ENCODE data around the gene GALNT12. TPM values are rescaled to one million over a fixed set of nuclear protein-coding genes. Genes with fewer than 3 reads are reported as not detected.
A peak's percentile ranks its signal among the peaks of the same experiment; 100 is the strongest.

The GALNT12 gene
- polyA plus RNA-seq, 1 donor (not counting 4 experiments of a cell fraction or from before 2014, with no cell fraction given): 1.8 TPM

- no peaks in the 10 kb centered on the region for H3K9me3 ChIP-seq (ENCODE audit: control insufficient read depth, low read depth, low read length)
- dilution Hi-C loops (cut with MboI; ENCODE audit: extremely low pct_ligation_motif_present, low sequenced_read_pairs): no loop called here
- DNase-seq (ENCODE audit: low read depth, low spot score) (no peak), FAIRE-seq (no peak)
- H3K4me1 ChIP-seq (ENCODE audit: control insufficient read depth, extremely low read depth, insufficient read depth, low read length): peaks cover 34% of the 10 kb centered on the region
- peaks cover 22% of the 10 kb centered on the region for H3K79me2 ChIP-seq (ENCODE audit: control insufficient read depth, insufficient read depth, low read length)
- H3K9me1 ChIP-seq (ENCODE audit: control insufficient read depth, extremely low read depth, insufficient read depth, low read length): no peaks in the 10 kb centered on the region
- H3K27ac ChIP-seq (ENCODE audit: control insufficient read depth, insufficient read depth, low read length): peak overlapping the region; percentile 77
- H3K9ac ChIP-seq (ENCODE audit: control insufficient read depth, extremely low read depth, insufficient read depth, low read length): peak overlapping the region; percentile 46
- H3K36me3 ChIP-seq (ENCODE audit: control insufficient read depth in 2 of 2, extremely low read depth in 1 of 2, insufficient read depth in 2 of 2, low read length in 2 of 2): peaks cover 1 to 17% of the 10 kb centered on the region in 2 experiments
- no peak overlapping the region for H2AFZ ChIP-seq (ENCODE audit: control insufficient read depth, low read length)
- TF ChIP-seq CTCF (optimal IDR thresholded peaks at IDR 0.05 in 1 of 3, IDR thresholded peaks at IDR 0.05 in 1 of 3, conservative IDR thresholded peaks at IDR 0.05 in 1 of 3; ENCODE audit: extremely low read depth in 1 of 3, insufficient read depth in 2 of 3, low read length in 3 of 3) (no peak), EZH2 (IDR thresholded peaks at IDR 0.05; ENCODE audit: low read length) (no peak)
- H4K20me1 ChIP-seq (ENCODE audit: control insufficient read depth, extremely low read depth, insufficient read depth, low read length): no peaks in the 10 kb centered on the region
- peak overlapping the region; percentile 67 for H3K4me2 ChIP-seq (ENCODE audit: control insufficient read depth, extremely low read depth, insufficient read depth, low read depth, low read length)
- H3K27me3 ChIP-seq (ENCODE audit: control insufficient read depth, extremely low read depth, insufficient read depth, low read length): no peaks in the 10 kb centered on the region
- no peak overlapping the region for H3K4me3 ChIP-seq (ENCODE audit: control insufficient read depth in 2 of 3, extremely low read depth in 1 of 3, insufficient read depth in 2 of 3, low read depth in 1 of 3, low read length in 3 of 3)
Measured at GRCh38 chr9:98790134-98790841, 17.2 kb upstream of the GALNT12 start.

DNA sequence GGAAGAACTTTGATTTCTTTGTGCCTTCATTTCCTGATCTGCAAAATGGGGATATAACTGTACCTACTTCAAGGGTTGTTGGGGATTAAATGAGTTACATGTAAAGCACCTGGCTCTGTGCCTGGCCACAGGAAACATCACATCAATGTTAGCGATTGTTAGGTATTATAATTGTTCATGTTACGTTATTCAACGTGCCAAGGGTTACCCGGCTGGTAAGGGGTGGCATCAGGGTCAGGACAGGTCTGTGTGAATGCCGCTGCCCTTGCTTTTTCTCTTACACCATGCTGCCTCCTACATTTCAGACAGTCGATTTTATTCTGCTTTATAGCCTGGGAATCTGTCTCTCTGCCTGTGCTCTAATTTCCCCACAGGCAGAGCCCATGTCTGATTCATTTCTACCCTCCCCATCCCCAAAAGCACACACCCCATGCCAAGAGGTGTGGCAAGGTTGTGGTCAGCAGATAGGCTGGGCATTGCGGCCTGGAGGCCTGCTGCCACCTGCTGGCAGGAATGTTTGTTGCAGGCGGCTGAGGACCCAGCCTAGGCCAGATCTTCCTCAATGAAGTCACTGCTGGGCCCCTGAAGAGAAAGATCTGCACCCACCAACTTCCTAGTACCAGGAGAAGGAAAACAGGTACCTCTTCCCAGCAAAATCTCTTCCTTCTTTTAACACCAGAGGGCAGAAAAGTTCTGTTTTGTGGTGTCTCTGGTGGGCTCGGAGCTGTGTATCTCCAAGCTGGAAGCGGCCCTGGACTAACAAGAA, 16.4 kb upstream of the GALNT12 start:
- no peaks in the 10 kb centered on the region for H3K9me3 ChIP-seq (ENCODE audit: control insufficient read depth, low read depth, low read length)
- DNase-seq (ENCODE audit: low read depth, low spot score) (peak; percentile 90), FAIRE-seq (peak; percentile 96)
- peaks cover 1 to 14% of the 10 kb centered on the region in 2 experiments for H3K36me3 ChIP-seq (ENCODE audit: control insufficient read depth in 2 of 2, extremely low read depth in 1 of 2, insufficient read depth in 2 of 2, low read length in 2 of 2)
- H3K9me1 ChIP-seq (ENCODE audit: control insufficient read depth, extremely low read depth, insufficient read depth, low read length): no peaks in the 10 kb centered on the region
- no peak overlapping the region for H3K4me3 ChIP-seq (ENCODE audit: control insufficient read depth in 2 of 3, extremely low read depth in 1 of 3, insufficient read depth in 2 of 3, low read depth in 1 of 3, low read length in 3 of 3)
- dilution Hi-C loops (cut with MboI; ENCODE audit: extremely low pct_ligation_motif_present, low sequenced_read_pairs): no loop called here
- peak overlapping the region; percentile 46 for H3K9ac ChIP-seq (ENCODE audit: control insufficient read depth, extremely low read depth, insufficient read depth, low read length)
- no peak overlapping the region for H2AFZ ChIP-seq (ENCODE audit: control insufficient read depth, low read length)
- TF ChIP-seq EZH2 (IDR thresholded peaks at IDR 0.05; ENCODE audit: low read length) (no peak), CTCF (optimal IDR thresholded peaks at IDR 0.05 in 1 of 3, IDR thresholded peaks at IDR 0.05 in 1 of 3, conservative IDR thresholded peaks at IDR 0.05 in 1 of 3; ENCODE audit: extremely low read depth in 1 of 3, insufficient read depth in 2 of 3, low read length in 3 of 3) (peak; percentile 97 to 99 (median 98))
- peaks cover 38% of the 10 kb centered on the region for H3K4me1 ChIP-seq (ENCODE audit: control insufficient read depth, extremely low read depth, insufficient read depth, low read length)
- H3K4me2 ChIP-seq (ENCODE audit: control insufficient read depth, extremely low read depth, insufficient read depth, low read depth, low read length): peak overlapping the region; percentile 67
- H3K79me2 ChIP-seq (ENCODE audit: control insufficient read depth, insufficient read depth, low read length): peaks cover 26% of the 10 kb centered on the region
- H3K27me3 ChIP-seq (ENCODE audit: control insufficient read depth, extremely low read depth, insufficient read depth, low read length): no peaks in the 10 kb centered on the region
- no peaks in the 10 kb centered on the region for H4K20me1 ChIP-seq (ENCODE audit: control insufficient read depth, extremely low read depth, insufficient read depth, low read length)
- peak overlapping the region; percentile 77 for H3K27ac ChIP-seq (ENCODE audit: control insufficient read depth, insufficient read depth, low read length)
